Activated naive CD4-positive, alpha-beta T cell treated with anti-CD3 and anti-CD28 coated beads, Interleukin-2, amount 10 ng/mL, durations not matched to agents 5 hours and 36 hours (primary cell): ENCODE results near the gene TBPL1. TPM values are rescaled to one million over a fixed set of nuclear protein-coding genes. Genes with fewer than 3 reads are reported as not detected.

Source experiments
- total RNA-seq, 2 experiments: library from RNA; stranded (reverse); gene quantifications; one replicate each; pipeline ENCODE4 v1.2.3, GENCODE V29; 2021

Gene TBPL1
- total RNA-seq = 10 to 100 TPM; 25.6 to 27.0 TPM

DNA sequence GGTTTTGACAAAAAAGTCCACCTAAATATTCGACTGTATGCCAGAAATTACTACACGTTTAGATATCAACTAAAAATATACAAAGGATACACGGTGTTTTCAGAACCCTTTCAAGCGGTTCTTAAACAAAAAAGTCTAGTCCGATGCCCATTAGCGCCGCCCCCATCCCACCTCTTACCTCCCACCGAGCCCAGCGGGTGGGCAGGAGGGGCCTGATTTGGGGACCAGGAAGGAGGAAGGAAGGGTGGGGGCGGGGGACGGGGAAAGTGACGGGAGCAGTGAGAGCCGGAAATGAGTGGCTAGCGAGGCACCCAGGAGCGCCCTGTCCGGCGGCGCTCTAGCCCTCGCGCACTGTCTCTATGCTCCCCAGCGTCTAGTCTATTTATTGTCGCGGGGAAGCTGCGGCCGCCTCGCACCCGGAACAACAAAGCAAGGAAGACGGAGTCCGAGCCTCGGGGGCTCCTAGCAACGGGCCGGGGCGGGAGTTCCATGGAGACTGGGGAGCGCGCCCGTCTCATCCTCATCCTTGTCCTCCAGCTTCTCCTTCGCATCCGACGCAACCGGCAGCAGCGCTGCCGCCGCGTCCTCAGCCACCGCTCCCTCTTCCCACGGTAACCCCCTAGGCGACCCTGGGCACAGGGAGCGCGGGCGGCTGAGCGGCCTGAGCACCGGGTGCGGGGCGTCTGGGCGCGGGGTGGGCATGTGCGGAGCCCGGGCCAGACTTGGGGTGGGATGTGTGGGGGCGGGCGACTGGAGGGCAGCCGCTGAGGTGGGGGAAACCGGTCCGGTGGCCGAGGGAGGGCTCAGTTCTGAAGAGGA lies at the start of gene TBPL1:
TSS of gene TBPL1 (plus strand) at position 410 of the 819 bp plus-strand sequence. CDS start 26,902 bp downstream, outside the sequence.

Other genes starting within 250 kb of the TBPL1 start
- gene TCF21, start 64.1 kb upstream of the TBPL1 start, total RNA-seq = not detected
- under 1 TPM in 1 of 2 experiments, not detected in 1; 0.05 TPM for gene SLC2A12, start 99.4 kb downstream of the TBPL1 start, total RNA-seq